Measurements from ENCODE around the gene SRSF5. TPM values are rescaled to one million over a fixed set of nuclear protein-coding genes. Genes with fewer than 3 reads are reported as not detected.

Gene SRSF5
- polyA plus RNA-seq, 3 donors = 410 to 554 (median 502) TPM

- H4K20me1 ChIP-seq (ENCODE audit: insufficient read depth, low read length) = no peaks in the 10 kb centered on the region
- H3K9me3 ChIP-seq (replicated peaks in 1 of 2; ENCODE audit: control insufficient read depth in 1 of 2, insufficient read depth in 1 of 2, low read length in 2 of 2) = no peaks in the 10 kb centered on the region
- H3K36me3 ChIP-seq (replicated peaks in 1 of 2; ENCODE audit: control insufficient read depth in 1 of 2, insufficient read depth in 2 of 2, low read length in 2 of 2) = no peaks in the 10 kb centered on the region
- intact Hi-C loops (cut with micrococcal nuclease) = loop anchor here in 1 of 2 donors (10.0 kb wide), 1 partner anchor 999 kb away; no protein-coding TSS in a partner anchor
- no peak overlapping the region for H3K27ac Mint-ChIP-seq
- no peak overlapping the region for H2AFZ ChIP-seq (ENCODE audit: insufficient read depth, low read depth, low read length, poor library complexity, severe bottlenecking)
- 94% methylated on average over 2 of the region's 5 CpGs for WGBS (ENCODE audit: insufficient coverage)
- H3K9ac ChIP-seq (ENCODE audit: insufficient read depth, low read length, poor library complexity, severe bottlenecking) = no peak overlapping the region
- H3K4me1 Mint-ChIP-seq = peaks cover 2% of the 10 kb centered on the region
- H3K4me3 ChIP-seq (replicated peaks in 1 of 3; ENCODE audit: low read depth in 2 of 3, low read length in 3 of 3) = no peak overlapping the region
- no peaks in the 10 kb centered on the region for H3K79me2 ChIP-seq (ENCODE audit: insufficient read depth, low read length)
- H3K9me3 Mint-ChIP-seq = no peaks in the 10 kb centered on the region
- no peaks in the 10 kb centered on the region for H3K4me1 ChIP-seq (ENCODE audit: control insufficient read depth in 1 of 2, insufficient read depth in 2 of 2, low read length in 2 of 2)
- no peaks in the 10 kb centered on the region for H3K36me3 Mint-ChIP-seq
- H3K4me3 Mint-ChIP-seq = no peak overlapping the region
- H3K4me2 ChIP-seq (replicated peaks; ENCODE audit: extremely low read depth, low read length, poor library complexity, severe bottlenecking) = no peak overlapping the region
- no peak overlapping the region for H3K27ac ChIP-seq (ENCODE audit: low read depth in 1 of 2, low read length in 2 of 2)
- no peaks in the 10 kb centered on the region for H3K27me3 ChIP-seq (ENCODE audit: control insufficient read depth in 2 of 2, insufficient read depth in 2 of 2, low read length in 2 of 2)
- TF ChIP-seq, protein P1, sequence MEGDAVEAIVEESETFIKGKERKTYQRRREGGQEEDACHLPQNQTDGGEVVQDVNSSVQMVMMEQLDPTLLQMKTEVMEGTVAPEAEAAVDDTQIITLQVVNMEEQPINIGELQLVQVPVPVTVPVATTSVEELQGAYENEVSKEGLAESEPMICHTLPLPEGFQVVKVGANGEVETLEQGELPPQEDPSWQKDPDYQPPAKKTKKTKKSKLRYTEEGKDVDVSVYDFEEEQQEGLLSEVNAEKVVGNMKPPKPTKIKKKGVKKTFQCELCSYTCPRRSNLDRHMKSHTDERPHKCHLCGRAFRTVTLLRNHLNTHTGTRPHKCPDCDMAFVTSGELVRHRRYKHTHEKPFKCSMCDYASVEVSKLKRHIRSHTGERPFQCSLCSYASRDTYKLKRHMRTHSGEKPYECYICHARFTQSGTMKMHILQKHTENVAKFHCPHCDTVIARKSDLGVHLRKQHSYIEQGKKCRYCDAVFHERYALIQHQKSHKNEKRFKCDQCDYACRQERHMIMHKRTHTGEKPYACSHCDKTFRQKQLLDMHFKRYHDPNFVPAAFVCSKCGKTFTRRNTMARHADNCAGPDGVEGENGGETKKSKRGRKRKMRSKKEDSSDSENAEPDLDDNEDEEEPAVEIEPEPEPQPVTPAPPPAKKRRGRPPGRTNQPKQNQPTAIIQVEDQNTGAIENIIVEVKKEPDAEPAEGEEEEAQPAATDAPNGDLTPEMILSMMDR (IDR thresholded peaks at IDR 0.05) = no peak
- H3K27me3 Mint-ChIP-seq (ENCODE audit: low read depth in 3 of 3) = no peaks in the 10 kb centered on the region
- no peak for DNase-seq
These were observed 49.3 kb downstream of the SRSF5 start for GRCh38 chr14:69816216-69816615.

DNA sequence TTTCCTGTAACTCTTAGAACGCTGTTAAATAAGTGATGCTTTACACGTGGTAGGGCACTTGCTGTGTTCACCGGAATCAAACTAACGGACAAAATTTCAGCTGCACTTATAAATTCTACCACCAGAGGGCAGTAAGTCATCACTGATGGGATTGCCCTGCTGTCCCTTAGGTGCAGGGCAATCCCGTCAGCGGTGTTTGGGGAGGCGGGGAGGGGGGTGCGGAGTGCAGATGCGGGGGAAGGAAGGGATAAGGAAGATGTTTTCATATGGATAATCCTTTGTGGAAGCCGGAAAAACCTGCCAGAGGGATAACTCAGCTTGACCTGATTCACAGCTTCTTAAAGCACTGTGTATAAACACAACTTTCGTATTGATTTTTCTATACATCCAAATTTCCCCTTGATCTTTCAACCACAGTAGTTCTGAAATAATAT lies 51.8 kb downstream of the SRSF5 start:
- H3K27ac Mint-ChIP-seq = no peak overlapping the region

More for the DNA sequence above, 51.8 kb downstream of the SRSF5 start:
- no peak overlapping the region for H3K4me2 ChIP-seq (replicated peaks; ENCODE audit: extremely low read depth, low read length, poor library complexity, severe bottlenecking)
- no peaks in the 10 kb centered on the region for H3K36me3 ChIP-seq (replicated peaks in 1 of 2; ENCODE audit: control insufficient read depth in 1 of 2, insufficient read depth in 2 of 2, low read length in 2 of 2)
- Mint-ChIP-seq H3K36me3 (no peaks in the 10 kb centered on the region), H3K27me3 (ENCODE audit: low read depth in 3 of 3) (peaks cover 0 to 2% (median 0%) of the 10 kb centered on the region in 3 donors), H3K4me1 (peaks cover 2% of the 10 kb centered on the region), H3K4me3 (no peak overlapping the region), H3K9me3 (no peaks in the 10 kb centered on the region)
- no peak overlapping the region for H2AFZ ChIP-seq (ENCODE audit: insufficient read depth, low read depth, low read length, poor library complexity, severe bottlenecking)
- intact Hi-C loops (cut with micrococcal nuclease) = loop anchor here (1.0 to 10.0 kb wide), 3 partner anchors 210 to 996 kb away; no protein-coding TSS in a partner anchor
- no peak overlapping the region for H3K27ac ChIP-seq (ENCODE audit: low read depth in 1 of 2, low read length in 2 of 2)
- H3K4me3 ChIP-seq (replicated peaks in 1 of 3; ENCODE audit: low read depth in 2 of 3, low read length in 3 of 3) = no peak overlapping the region
- peak; percentile 44 to 63 (median 53) for DNase-seq
- no peaks in the 10 kb centered on the region for H3K4me1 ChIP-seq (ENCODE audit: control insufficient read depth in 1 of 2, insufficient read depth in 2 of 2, low read length in 2 of 2)
- no peaks in the 10 kb centered on the region for H3K9me3 ChIP-seq (replicated peaks in 1 of 2; ENCODE audit: control insufficient read depth in 1 of 2, insufficient read depth in 1 of 2, low read length in 2 of 2)
- H3K79me2 ChIP-seq (ENCODE audit: insufficient read depth, low read length) = no peaks in the 10 kb centered on the region
- TF ChIP-seq, protein P1 (IDR thresholded peaks at IDR 0.05) = peak; percentile 84
- H3K27me3 ChIP-seq (ENCODE audit: control insufficient read depth in 2 of 2, insufficient read depth in 2 of 2, low read length in 2 of 2) = no peaks in the 10 kb centered on the region
- no peaks in the 10 kb centered on the region for H4K20me1 ChIP-seq (ENCODE audit: insufficient read depth, low read length)
- H3K9ac ChIP-seq (ENCODE audit: insufficient read depth, low read length, poor library complexity, severe bottlenecking) = no peak overlapping the region
- no CpG with 5 or more reads among the region's 11 CpGs for WGBS (ENCODE audit: insufficient coverage)

Measured in CD14-positive monocyte (primary cell).